LHCN-M2 (cell line): ENCODE results near the gene GFOD1. TPM values are rescaled to one million over a fixed set of nuclear protein-coding genes. Genes with fewer than 3 reads are reported as not detected.
A peak's percentile ranks its signal among the peaks of the same experiment; 100 is the strongest.
"Not testable (repeated sequence)": the region's sequence is repeated elsewhere in the genome, so short reads cannot be mapped to it uniquely, and the experiment has no call there.

ENCODE experiments used
- DNase-seq: peaks from one replicate; pipeline ENCODE4 v3.0.0-alpha.2; 2012; ENCODE audit warnings: low read depth
- total RNA-seq: library from RNA; depleted of rRNA; stranded (reverse); fragments of >200 nt; gene quantifications from 2 replicates; pipeline ENCODE4 v1.2.3, GENCODE V29; 2014

The GFOD1 gene
- total RNA-seq, 1 experiment from 2014 or later: 3.1 TPM

GRCh38 chr6:13511913-13512717 lies 24.7 kb upstream of the GFOD1 start:
- DNase-seq: no peak

DNA sequence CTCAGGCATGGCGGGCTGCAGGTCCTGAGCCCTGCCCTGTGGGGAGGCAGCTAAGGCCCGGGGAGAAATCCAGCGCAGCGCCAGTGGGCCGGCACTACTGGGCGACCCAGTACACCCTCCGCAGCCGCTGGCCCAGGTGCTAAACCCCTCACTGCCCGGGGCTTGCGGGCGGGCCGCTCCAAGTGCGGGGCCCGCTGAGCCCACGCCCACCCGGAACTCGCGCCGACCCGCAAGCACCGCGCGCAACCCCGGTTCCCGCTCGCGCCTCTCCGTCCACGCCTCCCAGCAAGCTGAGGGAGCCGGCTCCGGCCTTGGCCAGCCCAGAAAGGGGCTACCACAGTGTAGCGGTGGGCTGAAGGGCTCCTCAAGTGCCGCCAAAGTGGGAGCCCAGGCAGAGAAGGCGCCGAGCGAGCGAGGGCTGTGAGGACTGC lies 23.8 kb upstream of the GFOD1 start:
- DNase-seq: not testable (repeated sequence)

GRCh38 chr6:13510433-13510832 lies 23.0 kb upstream of the GFOD1 start:
- DNase-seq: not testable (repeated sequence)

DNA sequence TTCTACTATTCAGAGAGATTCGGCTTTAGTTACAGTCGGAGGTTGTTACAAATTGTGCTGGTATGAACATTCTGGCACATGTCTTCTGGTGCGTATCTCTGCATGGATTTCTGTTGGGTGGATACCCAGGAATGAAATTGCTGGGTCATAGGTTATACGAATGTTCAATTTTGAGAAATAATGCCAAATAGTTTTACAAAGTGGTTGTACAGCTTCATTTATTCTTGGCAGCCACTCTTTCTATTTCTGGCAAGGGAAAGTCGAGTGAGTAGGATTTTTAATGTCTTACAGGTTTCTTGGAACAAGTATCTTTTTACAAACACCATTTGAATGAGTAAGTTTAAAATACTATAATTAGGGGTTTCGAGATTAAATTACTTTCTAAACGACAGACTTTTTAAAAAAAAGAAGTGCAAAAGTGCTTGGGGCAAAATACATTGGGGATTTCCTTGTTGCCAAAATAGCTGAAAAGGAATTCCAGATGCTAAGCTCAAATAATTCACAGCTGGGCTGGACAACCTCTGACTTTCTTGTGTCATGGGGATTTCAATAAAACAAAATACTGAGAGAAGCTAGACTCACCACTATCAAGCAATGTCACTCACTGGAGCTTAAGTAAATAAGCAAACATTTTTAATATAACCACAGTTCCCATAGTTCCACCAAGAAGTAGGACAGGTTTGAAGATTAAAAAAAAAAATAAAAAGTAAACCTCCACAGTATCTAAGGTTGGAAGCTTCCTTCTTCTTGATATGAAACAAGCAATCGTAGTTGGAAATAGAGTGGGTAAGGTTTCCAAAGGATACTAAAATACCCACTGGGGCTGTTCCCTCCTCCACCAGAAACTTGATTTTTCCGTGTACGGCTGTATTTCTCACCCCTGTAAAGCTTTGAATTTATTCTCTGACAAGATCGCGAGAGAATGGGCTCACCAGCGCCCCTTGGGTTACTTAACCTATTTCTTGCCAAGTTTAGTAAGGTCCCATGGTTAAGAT lies 21.6 kb upstream of the GFOD1 start:
- DNase-seq: no peak

- no peak for DNase-seq
Measured at GRCh38 chr6:13507306-13507860, 20.0 kb upstream of the GFOD1 start.

DNA sequence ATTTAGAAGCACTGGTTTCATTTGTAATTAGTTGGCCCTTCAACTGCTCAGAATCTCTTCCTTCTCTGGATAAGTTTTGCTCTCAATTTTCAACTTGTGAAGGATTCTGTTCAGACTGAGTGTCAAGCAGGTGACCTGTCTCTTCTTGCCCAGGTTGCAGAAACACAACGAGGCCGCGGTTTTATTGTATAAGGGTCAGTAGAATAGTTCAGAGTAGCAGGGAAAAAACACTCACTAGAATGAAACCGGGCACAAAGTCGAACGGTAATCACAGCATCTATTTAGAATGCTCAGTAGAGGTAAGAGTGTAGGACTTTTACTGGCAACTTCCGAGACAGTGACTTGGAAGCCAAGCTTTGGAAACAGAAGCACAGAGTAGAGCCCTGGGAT lies 17.9 kb upstream of the GFOD1 start:
- no peak for DNase-seq

GRCh38 chr6:13504611-13505344 lies 17.4 kb upstream of the GFOD1 start:
- DNase-seq: no peak

GRCh38 chr6:13500915-13501314 lies 13.5 kb upstream of the GFOD1 start:
- DNase-seq: no peak

DNA sequence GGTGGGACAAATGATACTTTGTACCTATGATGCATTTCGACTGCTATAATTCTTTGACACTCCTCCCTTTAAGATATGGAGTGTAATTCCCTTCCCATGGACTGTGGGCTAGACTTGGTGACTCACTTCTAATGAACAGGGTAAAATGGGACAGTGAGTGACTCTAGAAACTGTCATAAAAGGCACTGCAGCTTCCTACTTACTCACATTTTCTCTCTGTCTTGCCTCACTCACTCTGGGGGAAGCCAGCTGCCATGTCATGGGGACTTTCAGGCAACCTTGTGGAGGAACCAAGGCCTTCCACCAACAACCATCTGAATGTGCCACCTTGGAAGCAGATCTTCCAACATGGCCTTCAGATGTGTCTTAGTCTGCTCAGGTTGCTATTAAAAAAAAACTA lies 12.9 kb upstream of the GFOD1 start:
- peak; percentile 34 for DNase-seq

DNA sequence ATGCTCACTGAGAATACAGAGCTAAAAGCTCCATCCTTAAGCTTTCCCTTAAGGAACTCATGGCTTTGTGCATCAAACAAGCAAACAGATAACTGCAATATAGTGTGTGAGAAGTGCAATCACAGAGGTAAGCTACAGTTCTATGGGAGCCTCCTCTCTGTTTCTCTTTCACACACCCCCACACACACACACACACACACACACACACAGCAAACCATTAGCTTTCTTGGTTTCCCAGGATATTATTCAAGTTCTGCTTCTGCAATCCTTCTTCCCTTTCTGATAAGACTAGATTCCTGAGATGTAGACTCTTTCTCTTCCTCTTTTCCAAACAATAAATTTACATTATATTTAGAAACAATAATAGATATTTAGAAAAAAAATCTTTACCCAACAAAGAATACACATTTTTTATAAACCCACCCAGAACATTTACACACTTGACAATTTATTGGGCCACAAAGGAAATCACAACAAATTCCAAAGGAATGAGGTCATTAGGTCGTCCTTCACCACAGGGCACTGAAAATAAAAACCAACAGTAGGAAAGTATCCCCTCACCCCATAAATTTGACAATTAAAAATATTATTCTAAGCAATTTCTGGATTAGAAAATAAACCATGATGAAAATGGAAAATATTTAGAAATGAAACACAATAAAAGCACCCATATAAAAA lies 9.3 kb upstream of the GFOD1 start:
- peak; percentile 51 for DNase-seq

DNA sequence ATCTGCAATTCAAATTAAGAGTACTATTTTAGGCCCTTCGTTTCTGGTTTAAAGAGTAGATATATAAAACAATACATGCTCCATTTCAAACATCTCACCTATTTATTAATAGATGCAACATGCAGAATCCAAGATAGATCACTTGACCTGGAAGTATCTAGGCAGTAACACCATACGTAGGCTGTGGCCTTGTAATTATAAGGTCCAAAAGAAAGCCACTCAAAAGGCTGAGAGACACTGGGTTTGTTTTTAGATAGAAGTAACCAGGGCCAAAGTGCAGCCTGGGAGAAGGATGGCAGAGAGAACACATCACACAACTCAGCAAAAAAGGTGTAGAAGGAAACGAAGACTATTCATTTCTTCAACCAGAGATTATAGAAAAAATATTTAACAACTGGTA lies 8.4 kb upstream of the GFOD1 start:
- no peak for DNase-seq

- DNase-seq: no peak
Measured at GRCh38 chr6:13495112-13495776, 7.8 kb upstream of the GFOD1 start.

GRCh38 chr6:13494137-13494536 lies 6.7 kb upstream of the GFOD1 start:
- no peak for DNase-seq

- DNase-seq: no peak
Measured at GRCh38 chr6:13493147-13493546, 5.7 kb upstream of the GFOD1 start.

DNA sequence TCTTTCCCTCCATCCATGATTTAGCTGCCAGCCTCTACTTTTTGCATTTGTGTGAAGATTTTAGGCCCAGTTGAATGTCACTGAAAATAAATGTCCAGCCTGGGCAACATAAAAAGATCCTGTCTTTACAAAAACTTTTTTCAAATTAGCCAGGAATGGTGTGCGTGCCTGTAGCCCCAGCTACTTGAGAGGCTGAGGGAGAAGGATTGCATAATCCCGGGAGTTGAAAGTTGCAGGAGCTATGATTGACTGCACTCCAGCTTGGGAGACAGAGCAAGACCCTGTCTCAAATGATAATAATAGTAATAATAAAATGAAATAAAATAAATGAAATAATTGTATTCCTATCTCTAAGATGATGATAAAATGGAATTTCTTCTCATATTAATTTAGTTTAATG lies 5.0 kb upstream of the GFOD1 start:
- DNase-seq: no peak

DNA sequence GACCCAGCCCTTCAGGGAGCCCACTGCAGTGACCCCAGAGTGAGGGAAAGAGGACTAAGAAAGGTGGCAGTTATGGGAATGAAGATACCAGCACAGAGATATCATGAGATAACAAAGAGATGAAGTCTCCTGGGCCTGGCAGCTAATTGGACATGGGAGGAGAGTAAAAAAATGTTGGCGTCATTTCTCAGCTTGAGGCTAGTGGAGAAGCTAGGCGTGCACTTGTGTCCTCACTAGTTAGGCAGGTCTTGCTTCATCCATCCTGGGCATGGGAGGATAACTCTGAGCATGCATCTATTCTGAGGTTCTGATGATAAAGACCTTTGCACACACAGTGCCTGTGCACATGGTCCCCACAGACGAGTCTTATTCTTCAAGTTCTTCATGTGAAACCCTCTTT lies 4.1 kb upstream of the GFOD1 start:
- no peak for DNase-seq

DNA sequence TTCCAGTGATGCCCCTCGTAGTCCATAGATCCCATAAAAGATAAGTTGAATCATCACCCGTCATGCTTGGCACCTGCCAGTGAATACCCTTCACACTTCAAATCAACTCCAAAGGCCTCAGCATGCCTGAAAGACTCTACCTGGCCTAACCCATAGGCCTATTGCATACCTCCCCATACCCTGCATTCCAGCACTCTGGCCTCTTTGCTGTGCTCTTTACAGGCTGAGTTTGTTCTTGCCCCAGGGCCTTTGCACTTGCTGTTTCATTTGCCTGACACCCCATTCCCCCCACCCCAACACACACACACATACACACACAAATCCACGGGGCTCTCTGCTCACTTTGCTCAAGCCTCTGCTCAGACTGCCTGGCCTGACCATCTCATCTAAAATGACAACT lies 3.0 kb upstream of the GFOD1 start:
- no peak for DNase-seq

- DNase-seq: no peak
Measured at GRCh38 chr6:13488896-13489237, 1.5 kb upstream of the GFOD1 start.

GRCh38 chr6:13488015-13488895 lies 855 bp upstream of the GFOD1 start:
- no peak for DNase-seq
